Calu3 (cell line): Measurements from ENCODE around the gene ATF7. TPM values are rescaled to one million over a fixed set of nuclear protein-coding genes. Genes with fewer than 3 reads are reported as not detected.
A peak's percentile ranks its signal among the peaks of the same experiment; 100 is the strongest.
"Not testable (repeated sequence)": the region's sequence is repeated elsewhere in the genome, so short reads cannot be mapped to it uniquely, and the experiment has no call there.

Experiments
- BruUV-seq: library from RNA; stranded (reverse); fragments of 400-500 nt; replicated peaks from 2 replicates; lab custom pipeline; 2021; lab: Mats Ljungman, UMichigan
- CTCF ChIA-PET: fragments of 300-600 bp; sonication (Branson Sonifier 250); formaldehyde crosslinking; loops from one replicate; lab custom pipeline; 2022; ENCODE audit warnings: antibody characterized with exemption; lab: Charles Lee
- DNase-seq: peaks from one replicate; pipeline ENCODE4 v3.0.0; 2022
- H3K27ac Mint-ChIP-seq: one replicate; pipeline ENCODE4 v1.8.0; 2022; ENCODE audit warnings: mixed read lengths; ENCODE audit not compliant: unreplicated experiment
- H3K27me3 Mint-ChIP-seq: one replicate; pipeline ENCODE4 v1.8.0; 2022; ENCODE audit warnings: mixed read lengths; ENCODE audit not compliant: unreplicated experiment
- H3K36me3 Mint-ChIP-seq: one replicate; pipeline ENCODE4 v1.8.0; 2022; ENCODE audit warnings: mild to moderate bottlenecking, moderate library complexity, mixed read lengths; ENCODE audit not compliant: insufficient read depth, unreplicated experiment
- H3K4me1 Mint-ChIP-seq: one replicate; pipeline ENCODE4 v1.8.0; 2022; ENCODE audit warnings: mild to moderate bottlenecking, low read depth, mixed read lengths; ENCODE audit not compliant: unreplicated experiment
- H3K4me3 Mint-ChIP-seq: one replicate; pipeline ENCODE4 v1.8.0; 2022; ENCODE audit warnings: mild to moderate bottlenecking, low read depth, moderate library complexity, mixed read lengths; ENCODE audit not compliant: unreplicated experiment
- H3K9me3 Mint-ChIP-seq: one replicate; pipeline ENCODE4 v1.8.0; 2022; ENCODE audit warnings: low read depth, mixed read lengths; ENCODE audit not compliant: unreplicated experiment
- CTCF ChIP-seq: fragments of 200-600 bp; IDR thresholded peaks from one replicate; pipeline ENCODE4 v1.8.0; 2022; ENCODE audit warnings: antibody characterized with exemption; ENCODE audit not compliant: unreplicated experiment
- intact Hi-C: fragments of 100-400 bp; cut with micrococcal nuclease; formaldehyde crosslinking; loops from one replicate; pipeline ENCODE4 v1.10.0; 2022; ENCODE audit not compliant: unreplicated experiment
- total RNA-seq: library from RNA; stranded (reverse); gene quantifications from 2 replicates; pipeline ENCODE4 v1.2.3, GENCODE V29; 2022

The ATF7 gene
- total RNA-seq, 1 experiment from 2014 or later = 18.0 TPM

GRCh38 chr12:53558631-53559030, 67.6 kb downstream of the ATF7 start:
- DNase-seq = no peak
- BruUV-seq = no TSS peak
- intact Hi-C loops = no loop called here
- CTCF ChIA-PET = interaction anchor here (0.6 kb wide), 1 partner anchor 49 kb away, joined by 3 read pairs; no protein-coding TSS in a partner anchor
- no peak for TF ChIP-seq CTCF
- Mint-ChIP-seq H3K4me1 (peaks cover 34% of the 10 kb centered on the region), H3K27ac (peak overlapping the region; percentile 86), H3K9me3 (no peaks in the 10 kb centered on the region), H3K4me3 (peak overlapping the region; percentile 39), H3K27me3 (no peaks in the 10 kb centered on the region), H3K36me3 (peaks cover 5% of the 10 kb centered on the region)

- H3K27ac Mint-ChIP-seq = no peak overlapping the region
- no peak for TF ChIP-seq CTCF
Measured at GRCh38 chr12:53552361-53553327, 73.5 kb downstream of the ATF7 start.

GRCh38 chr12:53551889-53552291, 74.3 kb downstream of the ATF7 start:
- CTCF ChIA-PET = no interaction called here
- TF ChIP-seq CTCF = no peak
- Mint-ChIP-seq H3K36me3 (no peaks in the 10 kb centered on the region), H3K4me1 (peaks cover 9% of the 10 kb centered on the region), H3K27me3 (no peaks in the 10 kb centered on the region), H3K4me3 (no peak overlapping the region), H3K27ac (no peak overlapping the region), H3K9me3 (no peaks in the 10 kb centered on the region)
- DNase-seq = no peak
- intact Hi-C loops = no loop called here
- BruUV-seq = no TSS peak

More at GRCh38 chr12:53552361-53553327, 73.5 kb downstream of the ATF7 start:
- CTCF ChIA-PET = no interaction called here
- DNase-seq = no peak
- Mint-ChIP-seq H3K4me1 (peaks cover 11% of the 10 kb centered on the region), H3K36me3 (no peaks in the 10 kb centered on the region), H3K27me3 (no peaks in the 10 kb centered on the region), H3K4me3 (no peak overlapping the region), H3K9me3 (no peaks in the 10 kb centered on the region)
- intact Hi-C loops = no loop called here
- BruUV-seq = no TSS peak

GRCh38 chr12:53550595-53550994, 75.6 kb downstream of the ATF7 start:
- no peak for DNase-seq
- no TSS peak for BruUV-seq
- H3K9me3 Mint-ChIP-seq = no peaks in the 10 kb centered on the region
- intact Hi-C loops = no loop called here
- H3K4me3 Mint-ChIP-seq = no peak overlapping the region
- CTCF ChIA-PET = no interaction called here
- H3K27me3 Mint-ChIP-seq = no peaks in the 10 kb centered on the region
- TF ChIP-seq CTCF = no peak
- no peak overlapping the region for H3K27ac Mint-ChIP-seq
- no peaks in the 10 kb centered on the region for H3K36me3 Mint-ChIP-seq
- H3K4me1 Mint-ChIP-seq = peaks cover 9% of the 10 kb centered on the region

- H3K9me3 Mint-ChIP-seq, H3K4me3 Mint-ChIP-seq, DNase-seq, H3K27me3 Mint-ChIP-seq, H3K36me3 Mint-ChIP-seq, H3K27ac Mint-ChIP-seq, CTCF ChIA-PET, intact Hi-C loops, BruUV-seq, H3K4me1 Mint-ChIP-seq: not testable (repeated sequence)
Measured at GRCh38 chr12:53550131-53550530, 76.1 kb downstream of the ATF7 start.

GRCh38 chr12:53548354-53548753, 77.8 kb downstream of the ATF7 start:
- H3K4me3 Mint-ChIP-seq, BruUV-seq, H3K4me1 Mint-ChIP-seq, H3K9me3 Mint-ChIP-seq, H3K27me3 Mint-ChIP-seq, DNase-seq, H3K36me3 Mint-ChIP-seq, H3K27ac Mint-ChIP-seq: not testable (repeated sequence)
- intact Hi-C loops = loop anchor here (10.0 kb wide), 1 partner anchor 56 kb away; no protein-coding TSS in a partner anchor
- CTCF ChIA-PET = interaction anchor here (0.6 kb wide), 1 partner anchor 250 kb away, joined by 3 read pairs; no protein-coding TSS in a partner anchor
